HUDEP-2 (cell line): ENCODE results near the gene PCDHGB3.
"Not testable (repeated sequence)": the region's sequence is repeated elsewhere in the genome, so short reads cannot be mapped to it uniquely, and the experiment has no call there.

ENCODE experiments used
- DNase-seq, 76 experiments: peaks; one replicate each; lab custom pipeline; 2025; ENCODE audit not compliant: unreplicated experiment in 76 of 76; lab: John Stamatoyannopoulos, UW

Gene PCDHGB3

DNA sequence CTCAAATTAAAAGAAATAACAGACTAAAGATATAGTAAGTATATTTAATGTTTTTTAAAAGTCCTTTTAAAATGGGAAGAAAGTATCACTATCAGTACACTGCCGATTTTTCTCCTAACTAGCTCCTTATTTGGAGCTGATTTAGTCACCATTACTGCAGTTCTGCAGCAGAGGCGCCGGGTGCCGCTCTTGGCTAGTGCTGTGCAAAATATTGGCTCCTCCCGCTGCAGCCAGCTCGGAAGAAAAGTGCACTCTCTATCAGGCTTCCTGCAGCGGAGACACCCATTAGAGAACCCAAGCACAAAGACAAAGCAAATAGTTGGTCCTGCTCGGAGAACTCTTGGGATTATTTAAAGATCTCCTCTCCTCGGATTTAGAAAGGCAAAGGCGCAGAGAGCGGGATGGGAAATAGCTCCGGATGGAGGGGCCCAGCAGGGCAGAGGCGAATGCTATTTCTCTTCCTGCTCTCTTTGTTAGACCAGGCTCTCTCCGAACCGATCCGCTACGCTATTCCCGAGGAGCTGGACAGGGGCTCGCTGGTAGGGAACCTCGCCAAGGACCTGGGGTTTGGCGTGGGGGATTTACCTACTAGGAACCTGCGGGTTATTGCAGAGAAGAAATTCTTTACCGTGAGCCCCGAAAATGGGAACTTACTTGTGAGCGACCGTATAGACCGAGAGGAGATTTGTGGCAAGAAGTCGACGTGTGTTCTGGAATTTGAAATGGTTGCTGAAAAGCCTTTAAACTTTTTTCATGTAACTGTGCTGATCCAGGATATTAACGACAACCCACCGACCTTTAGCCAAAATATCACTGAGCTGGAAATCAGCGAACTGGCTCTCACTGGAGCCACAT is at the start of gene PCDHGB3:
Gene PCDHGB3 (plus strand): TSS at position 249 of the 855 bp plus-strand sequence. CDS start 153 bp downstream, at position 402.
- peak in 18 of 76 experiments; percentile 1 to 38 (median 12) for DNase-seq

DNA sequence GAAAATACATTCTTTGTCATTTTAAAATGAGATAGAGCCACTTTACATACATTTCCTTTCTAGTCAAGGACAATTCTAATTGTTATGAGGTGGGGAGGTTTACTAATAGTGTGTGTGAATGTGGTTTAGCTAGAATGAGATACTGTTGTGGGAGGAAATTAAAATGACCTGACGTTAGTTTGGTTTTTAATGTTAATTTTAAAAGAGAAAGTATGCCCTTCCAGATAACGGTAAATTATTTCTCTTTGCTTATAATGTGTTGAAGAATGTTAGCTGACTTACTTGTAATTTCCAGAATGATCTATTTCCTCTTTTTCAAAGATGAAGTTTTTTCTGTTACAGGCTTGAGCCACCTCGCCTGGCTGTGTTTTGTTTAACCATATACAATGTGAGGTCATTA is 47.8 kb upstream of the PCDHGB3 start:
- DNase-seq = no peak

- DNase-seq = peak in 25 of 76 experiments; percentile 2 to 36 (median 11)
Observed at GRCh38 chr5:141326088-141326854, 43.8 kb upstream of the PCDHGB3 start.

GRCh38 chr5:141328231-141328630 is 41.8 kb upstream of the PCDHGB3 start:
- DNase-seq = no peak

GRCh38 chr5:141330299-141331080 is 39.6 kb upstream of the PCDHGB3 start, which contains the start of gene PCDHGA1:
PCDHGA1 (plus strand) TSS chr5:141330514.
- DNase-seq = peak in 4 of 76 experiments; percentile 1 to 25 (median 12)

DNA sequence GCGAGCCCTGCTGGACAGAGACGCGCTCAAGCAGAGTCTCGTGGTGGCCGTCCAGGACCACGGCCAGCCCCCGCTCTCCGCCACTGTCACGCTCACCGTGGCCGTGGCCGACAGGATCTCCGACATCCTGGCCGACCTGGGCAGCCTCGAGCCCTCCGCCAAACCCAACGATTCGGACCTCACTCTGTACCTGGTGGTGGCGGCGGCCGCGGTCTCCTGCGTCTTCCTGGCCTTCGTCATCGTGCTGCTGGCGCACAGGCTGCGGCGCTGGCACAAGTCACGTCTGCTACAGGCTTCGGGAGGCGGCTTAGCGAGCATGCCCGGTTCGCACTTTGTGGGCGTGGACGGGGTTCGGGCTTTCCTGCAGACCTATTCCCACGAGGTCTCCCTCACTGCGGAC is 37.5 kb upstream of the PCDHGB3 start:
- not testable (repeated sequence) for DNase-seq

DNA sequence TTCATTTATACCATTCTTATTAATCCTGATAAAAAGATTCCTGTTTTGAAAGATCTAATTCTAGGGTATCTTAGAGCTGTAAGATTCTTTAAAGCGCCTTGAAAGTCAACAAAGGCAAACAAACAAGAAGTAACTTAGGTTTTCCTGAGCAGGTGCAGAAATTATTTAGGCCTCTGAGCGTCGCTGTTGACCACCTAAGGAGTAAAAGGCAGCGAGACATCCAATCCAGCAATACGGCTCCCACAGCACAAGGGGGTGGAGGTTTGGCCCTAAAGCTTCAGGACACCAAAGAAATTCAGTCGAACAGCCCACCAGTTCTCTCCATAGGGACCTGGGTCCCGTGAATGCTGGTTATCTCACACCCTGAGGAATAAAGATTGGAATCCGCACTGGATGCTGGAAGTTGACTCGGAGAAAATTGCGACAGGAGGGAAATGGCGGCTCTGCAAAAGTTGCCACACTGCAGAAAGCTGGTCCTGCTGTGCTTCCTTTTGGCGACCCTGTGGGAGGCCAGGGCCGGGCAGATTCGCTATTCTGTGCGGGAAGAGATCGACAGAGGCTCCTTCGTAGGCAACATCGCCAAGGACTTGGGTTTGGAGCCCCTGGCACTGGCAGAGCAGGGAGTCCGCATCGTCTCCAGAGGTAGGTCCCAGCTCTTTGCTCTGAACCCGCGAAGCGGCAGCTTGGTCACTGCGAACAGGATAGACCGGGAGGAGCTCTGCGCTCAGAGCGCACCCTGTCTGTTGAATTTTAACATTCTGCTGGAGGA is 31.3 kb upstream of the PCDHGB3 start, which contains the start of gene PCDHGA2:
Gene PCDHGA2 (plus strand): TSS at position 223 of the 769 bp plus-strand sequence.
- no peak for DNase-seq

DNA sequence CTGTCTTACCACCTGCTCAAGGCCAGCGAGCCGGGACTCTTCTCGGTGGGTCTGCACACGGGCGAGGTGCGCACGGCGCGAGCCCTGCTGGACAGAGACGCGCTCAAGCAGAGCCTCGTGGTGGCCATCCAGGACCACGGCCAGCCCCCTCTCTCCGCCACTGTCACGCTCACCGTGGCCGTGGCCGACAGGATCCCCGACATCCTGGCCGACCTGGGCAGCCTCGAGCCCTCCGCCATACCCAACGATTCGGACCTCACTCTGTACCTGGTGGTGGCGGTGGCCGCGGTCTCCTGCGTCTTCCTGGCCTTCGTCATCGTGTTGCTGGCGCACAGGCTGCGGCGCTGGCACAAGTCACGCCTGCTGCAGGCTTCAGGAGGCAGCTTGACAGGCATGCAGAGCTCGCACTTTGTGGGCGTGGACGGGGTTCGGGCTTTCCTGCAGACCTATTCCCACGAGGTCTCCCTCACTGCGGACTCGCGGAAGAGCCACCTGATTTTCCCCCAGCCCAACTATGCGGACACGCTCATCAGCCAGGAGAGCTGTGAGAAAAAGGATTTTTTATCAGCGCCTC is 29.2 kb upstream of the PCDHGB3 start:
- not testable (repeated sequence) for DNase-seq

DNA sequence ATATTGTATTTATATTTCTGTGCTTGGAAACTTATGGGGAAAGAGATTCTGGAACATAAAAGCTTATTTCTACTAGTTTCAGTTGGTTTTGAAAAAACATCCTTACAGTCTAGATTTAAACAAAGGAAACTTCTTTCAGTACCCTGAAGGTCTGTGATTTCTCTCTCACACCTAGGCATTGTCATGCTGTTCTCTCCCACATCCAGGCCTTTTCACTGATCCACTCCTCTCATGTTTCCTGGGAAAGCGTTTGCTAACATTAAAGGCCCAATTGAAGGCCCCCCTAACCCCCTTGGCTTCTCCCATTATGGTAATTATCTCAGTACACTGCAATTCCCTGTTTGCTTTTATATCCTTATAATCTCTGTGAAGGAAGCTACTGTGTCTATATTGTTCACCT is 27.3 kb upstream of the PCDHGB3 start:
- DNase-seq = no peak

- peak in 1 of 76 experiments; percentile 2 for DNase-seq
Observed at GRCh38 chr5:141343242-141343952, 26.6 kb upstream of the PCDHGB3 start, which contains the start of gene PCDHGA3. PCDHGA3 (plus strand) TSS chr5:141343829; CDS start chr5:141344034, 205 bp downstream.

DNA sequence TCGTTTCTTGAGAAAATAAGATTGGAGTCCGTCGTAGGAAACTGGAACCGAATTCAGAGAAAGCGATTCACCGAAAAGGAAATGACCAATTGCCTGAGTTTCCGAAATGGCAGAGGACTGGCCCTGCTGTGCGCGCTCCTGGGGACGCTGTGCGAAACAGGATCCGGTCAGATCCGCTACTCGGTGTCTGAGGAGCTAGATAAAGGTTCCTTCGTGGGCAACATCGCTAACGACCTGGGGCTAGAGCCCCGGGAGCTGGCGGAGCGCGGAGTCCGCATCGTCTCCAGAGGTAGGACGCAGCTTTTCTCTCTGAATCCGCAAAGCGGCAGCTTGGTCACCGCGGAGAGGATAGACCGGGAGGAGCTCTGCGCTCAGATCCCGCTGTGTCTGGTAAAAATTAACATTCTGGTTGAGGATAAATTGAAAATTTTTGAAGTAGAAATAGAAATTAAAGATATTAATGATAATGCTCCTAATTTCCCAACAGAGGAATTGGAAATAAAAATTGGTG is 26.0 kb upstream of the PCDHGB3 start:
- no peak for DNase-seq

- DNase-seq = no peak
Observed at GRCh38 chr5:141345327-141345726, 24.7 kb upstream of the PCDHGB3 start.

DNA sequence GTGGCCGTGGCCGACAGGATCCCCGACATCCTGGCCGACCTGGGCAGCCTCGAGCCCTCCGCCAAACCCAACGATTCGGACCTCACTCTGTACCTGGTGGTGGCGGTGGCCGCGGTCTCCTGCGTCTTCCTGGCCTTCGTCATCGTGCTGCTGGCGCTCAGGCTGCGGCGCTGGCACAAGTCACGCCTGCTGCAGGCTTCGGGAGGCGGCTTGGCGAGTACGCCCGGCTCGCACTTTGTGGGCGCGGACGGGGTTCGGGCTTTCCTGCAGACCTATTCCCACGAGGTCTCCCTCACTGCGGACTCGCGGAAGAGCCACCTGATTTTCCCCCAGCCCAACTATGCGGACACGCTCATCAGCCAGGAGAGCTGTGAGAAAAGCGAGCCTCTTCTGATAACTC is 24.0 kb upstream of the PCDHGB3 start:
- not testable (repeated sequence) for DNase-seq

DNA sequence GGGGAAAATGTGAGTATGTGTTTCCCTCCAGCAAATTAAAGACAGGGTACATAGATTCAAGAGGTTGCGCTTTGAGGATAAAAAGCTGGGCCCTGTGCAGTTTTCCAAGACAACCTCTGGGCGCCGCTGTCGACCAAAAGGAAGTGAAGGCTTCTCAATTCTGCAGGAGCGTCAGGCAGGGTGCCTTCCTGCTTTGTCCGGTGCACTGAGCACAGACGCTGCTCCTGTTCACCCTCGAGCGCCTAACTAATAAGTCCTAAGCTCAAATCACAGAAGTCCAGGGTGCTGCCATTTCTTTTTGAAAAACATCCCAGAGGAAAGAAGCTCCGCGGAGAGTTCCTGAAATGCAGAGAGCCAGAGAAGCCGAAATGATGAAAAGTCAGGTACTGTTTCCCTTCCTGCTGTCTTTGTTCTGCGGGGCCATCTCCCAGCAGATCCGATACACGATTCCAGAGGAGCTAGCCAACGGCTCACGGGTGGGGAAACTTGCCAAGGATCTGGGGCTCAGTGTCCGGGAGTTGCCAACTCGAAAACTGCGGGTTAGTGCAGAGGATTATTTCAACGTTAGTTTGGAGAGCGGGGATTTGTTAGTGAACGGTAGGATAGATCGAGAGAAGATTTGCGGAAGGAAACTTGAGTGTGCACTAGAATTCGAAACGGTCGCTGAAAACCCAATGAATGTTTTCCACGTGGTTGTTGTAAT is 20.0 kb upstream of the PCDHGB3 start, which contains the start of gene PCDHGB1:
Gene PCDHGB1 (plus strand): TSS at position 183 of the 703 bp plus-strand sequence. CDS start 162 bp downstream, at position 345.
- DNase-seq = peak in 1 of 76 experiments; percentile 1

- no peak for DNase-seq
Observed at GRCh38 chr5:141351591-141351990, 18.5 kb upstream of the PCDHGB3 start.

- no peak for DNase-seq
Observed at GRCh38 chr5:141354900-141355469, 15.1 kb upstream of the PCDHGB3 start, which contains the start of gene PCDHGA4. PCDHGA4 (plus strand) TSS chr5:141355021; CDS start chr5:141355108, 87 bp downstream.

DNA sequence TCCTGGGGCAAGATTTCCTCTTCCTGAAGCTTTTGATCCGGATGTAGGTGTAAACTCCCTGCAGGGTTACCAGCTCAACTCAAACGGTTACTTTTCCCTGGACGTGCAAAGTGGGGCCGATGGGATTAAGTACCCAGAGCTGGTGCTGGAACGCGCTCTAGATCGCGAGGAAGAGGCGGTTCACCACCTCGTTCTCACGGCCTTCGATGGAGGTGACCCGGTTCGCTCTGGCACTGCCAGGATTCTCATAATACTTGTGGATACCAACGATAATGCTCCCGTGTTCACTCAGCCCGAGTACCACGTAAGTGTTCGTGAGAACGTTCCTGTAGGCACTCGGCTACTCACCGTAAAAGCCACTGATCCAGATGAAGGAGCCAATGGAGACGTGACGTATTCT is 14.4 kb upstream of the PCDHGB3 start:
- DNase-seq = no peak
